ENCODE measurements around the gene POU2F1.
"Not testable (repeated sequence)": the region's sequence is repeated elsewhere in the genome, so short reads cannot be mapped to it uniquely, and the experiment has no call there.

POU2F1 gene

GRCh38 chr1:167314671-167315070, 94.0 kb downstream of the POU2F1 start:
- no peak for DNase-seq (ENCODE audit: low spot score)

GRCh38 chr1:167317463-167317862, 96.8 kb downstream of the POU2F1 start:
- no peak for DNase-seq (ENCODE audit: low spot score)

GRCh38 chr1:167319206-167319605, 98.5 kb downstream of the POU2F1 start:
- not testable (repeated sequence) for DNase-seq (ENCODE audit: low spot score)

DNA sequence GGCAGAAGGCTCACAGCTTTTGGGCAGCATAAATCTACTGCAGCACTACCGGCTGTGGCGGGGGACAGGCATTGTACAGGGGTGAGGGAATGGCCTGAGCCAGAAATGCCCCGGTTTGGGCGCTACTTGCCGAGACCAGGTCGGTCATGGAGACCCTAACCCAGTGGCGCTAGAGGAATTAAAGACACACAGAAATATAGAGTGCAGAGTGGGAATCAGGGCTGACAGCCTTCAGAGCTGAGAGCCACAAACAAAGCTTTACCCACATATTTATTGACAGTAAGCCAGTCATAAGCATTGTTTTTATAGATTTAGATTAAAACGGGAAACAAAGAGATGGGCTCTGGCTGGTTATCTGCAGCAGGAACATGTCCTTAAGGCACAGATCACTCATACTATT, 101.8 kb downstream of the POU2F1 start:
- no peak for DNase-seq (ENCODE audit: low spot score)

- DNase-seq (ENCODE audit: low spot score): no peak
These were observed 104.5 kb downstream of the POU2F1 start for GRCh38 chr1:167325151-167325550.

DNA sequence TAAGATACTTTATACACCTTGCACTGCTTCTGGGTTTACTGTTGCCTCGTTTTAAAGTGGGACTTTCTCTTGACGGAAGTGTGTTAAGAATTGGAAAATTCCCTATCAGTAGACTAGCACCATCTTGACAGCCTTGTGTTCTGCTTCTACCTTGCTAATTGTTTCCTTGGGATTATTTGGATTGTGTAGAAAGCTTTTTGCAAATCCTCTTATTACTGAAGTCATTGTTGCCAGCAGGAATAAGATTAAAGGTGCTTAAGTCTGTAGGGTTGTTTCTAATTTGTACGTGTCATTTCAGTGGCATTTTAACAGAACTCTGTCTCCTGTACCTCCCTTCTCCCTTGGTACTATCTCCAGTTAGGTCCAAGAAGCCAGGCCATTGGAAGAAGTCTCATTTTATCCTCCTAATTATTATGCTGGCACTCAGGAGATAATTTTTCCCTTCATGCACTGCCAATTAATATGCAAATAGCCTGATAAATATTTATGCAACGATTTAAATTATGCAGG, 107.7 kb downstream of the POU2F1 start:
- DNase-seq (ENCODE audit: low spot score): no peak

DNA sequence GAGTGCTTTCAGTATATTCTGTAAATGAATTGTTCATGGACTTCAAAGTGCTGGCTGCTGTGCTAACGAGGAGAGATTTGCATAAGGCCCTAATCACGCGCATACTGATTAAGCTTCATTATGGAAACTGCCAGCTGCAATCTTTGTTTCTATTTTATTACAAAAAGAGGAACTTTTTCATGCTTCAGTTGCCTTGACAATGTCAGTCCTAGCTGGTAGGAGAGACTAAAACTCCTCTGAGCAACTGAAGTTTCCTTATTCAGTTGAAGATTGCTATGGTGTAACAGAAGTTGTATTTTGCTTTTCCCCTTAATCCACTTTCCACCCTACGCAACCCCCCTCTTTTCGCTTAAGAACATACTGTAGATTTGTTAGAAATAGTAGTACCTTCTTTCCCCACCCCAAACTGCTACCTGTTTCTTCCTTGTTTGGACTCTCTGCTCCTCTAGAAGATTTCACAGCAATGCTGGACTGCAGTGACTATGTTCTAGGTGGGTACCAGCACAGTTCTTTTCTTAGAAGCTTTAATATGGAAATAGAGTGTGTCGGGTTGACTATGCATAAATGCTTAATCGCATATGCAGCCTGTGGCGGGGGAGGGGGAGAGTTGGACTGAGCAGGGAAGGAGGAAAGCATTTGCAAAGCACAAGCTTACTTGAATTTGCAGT, 108.3 kb downstream of the POU2F1 start:
- no peak for DNase-seq (ENCODE audit: low spot score)

DNA sequence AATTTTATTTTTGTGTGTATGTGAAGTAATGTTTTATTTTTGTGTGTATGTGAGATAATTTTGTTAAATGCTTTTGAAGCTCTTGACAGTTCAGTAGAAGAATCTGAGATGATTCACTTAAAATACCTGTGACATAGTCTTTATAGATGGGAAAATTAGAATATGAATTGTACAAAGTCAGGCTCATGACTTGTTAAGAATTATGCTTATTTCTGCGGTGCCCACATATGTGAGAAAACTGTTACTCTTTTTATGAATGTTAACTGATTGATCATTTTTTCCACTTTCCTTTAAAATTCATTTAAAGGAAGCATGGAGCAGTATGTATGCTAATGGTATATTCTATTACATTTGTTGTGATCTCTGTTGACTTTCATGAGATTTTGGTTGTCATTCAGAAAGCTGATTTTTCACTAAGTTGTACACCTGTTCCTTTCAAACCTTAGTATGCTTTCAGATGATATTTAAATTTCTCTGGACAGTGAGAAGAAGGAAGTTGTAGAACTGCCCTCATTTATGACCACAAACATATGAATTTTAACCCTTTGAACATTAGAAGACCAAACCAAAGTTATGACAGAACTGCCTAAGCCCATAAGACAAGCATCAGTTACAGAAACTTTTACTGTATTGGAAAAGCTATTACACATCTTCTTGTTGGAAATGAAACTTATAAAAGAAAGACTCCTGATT, 110.1 kb downstream of the POU2F1 start:
- DNase-seq (ENCODE audit: low spot score): no peak

GRCh38 chr1:167331650-167332049, 111.0 kb downstream of the POU2F1 start:
- DNase-seq (ENCODE audit: low spot score): peak; percentile 10

- DNase-seq (ENCODE audit: low spot score): no peak
These were observed 111.8 kb downstream of the POU2F1 start for GRCh38 chr1:167332503-167332902.

GRCh38 chr1:167333124-167333523, 112.4 kb downstream of the POU2F1 start:
- DNase-seq (ENCODE audit: low spot score): no peak

DNA sequence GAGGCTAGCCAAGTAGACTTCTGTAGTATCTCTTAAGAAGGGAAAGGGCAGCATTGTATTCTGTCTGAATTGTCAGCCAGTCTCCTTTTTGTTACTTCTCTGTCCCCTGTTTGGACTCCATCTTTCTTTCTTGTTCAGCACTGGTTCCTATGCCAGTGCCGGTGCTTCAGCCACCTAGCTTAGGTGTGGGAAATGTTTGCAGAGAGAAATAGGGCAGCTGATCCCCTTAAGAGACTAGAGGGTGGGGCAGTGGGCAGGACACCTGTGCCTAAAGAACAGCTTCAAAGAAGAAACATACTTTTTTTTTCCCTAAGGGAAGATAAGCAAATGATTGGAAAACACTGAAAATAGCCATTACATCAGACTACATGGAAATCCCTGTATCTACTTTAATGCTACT, 113.0 kb downstream of the POU2F1 start:
- DNase-seq (ENCODE audit: low spot score): no peak

GRCh38 chr1:167339405-167339804, 118.7 kb downstream of the POU2F1 start:
- no peak for DNase-seq (ENCODE audit: low spot score)

DNA sequence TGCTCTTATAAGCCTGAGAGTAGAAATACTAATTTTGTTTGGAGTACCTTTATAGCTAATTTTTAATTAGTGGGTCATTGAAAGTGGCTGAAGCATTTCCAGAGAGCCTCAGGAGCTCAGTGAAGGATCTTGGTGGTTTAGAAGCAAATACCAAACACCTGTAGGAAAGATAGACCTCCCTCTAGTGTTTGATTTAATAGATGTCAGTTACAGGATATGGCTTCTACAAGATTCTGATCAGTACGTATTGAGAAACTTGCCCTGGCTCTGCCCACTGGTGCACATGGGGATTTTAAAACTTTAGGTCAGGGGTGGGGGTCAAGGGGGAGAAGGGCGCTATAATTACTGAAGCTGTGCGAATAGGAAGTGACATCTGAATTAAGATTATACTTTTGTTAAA, 122.2 kb downstream of the POU2F1 start:
- no peak for DNase-seq (ENCODE audit: low spot score)

- DNase-seq (ENCODE audit: low spot score): no peak
These were observed 123.4 kb downstream of the POU2F1 start for GRCh38 chr1:167344112-167344511.

DNA sequence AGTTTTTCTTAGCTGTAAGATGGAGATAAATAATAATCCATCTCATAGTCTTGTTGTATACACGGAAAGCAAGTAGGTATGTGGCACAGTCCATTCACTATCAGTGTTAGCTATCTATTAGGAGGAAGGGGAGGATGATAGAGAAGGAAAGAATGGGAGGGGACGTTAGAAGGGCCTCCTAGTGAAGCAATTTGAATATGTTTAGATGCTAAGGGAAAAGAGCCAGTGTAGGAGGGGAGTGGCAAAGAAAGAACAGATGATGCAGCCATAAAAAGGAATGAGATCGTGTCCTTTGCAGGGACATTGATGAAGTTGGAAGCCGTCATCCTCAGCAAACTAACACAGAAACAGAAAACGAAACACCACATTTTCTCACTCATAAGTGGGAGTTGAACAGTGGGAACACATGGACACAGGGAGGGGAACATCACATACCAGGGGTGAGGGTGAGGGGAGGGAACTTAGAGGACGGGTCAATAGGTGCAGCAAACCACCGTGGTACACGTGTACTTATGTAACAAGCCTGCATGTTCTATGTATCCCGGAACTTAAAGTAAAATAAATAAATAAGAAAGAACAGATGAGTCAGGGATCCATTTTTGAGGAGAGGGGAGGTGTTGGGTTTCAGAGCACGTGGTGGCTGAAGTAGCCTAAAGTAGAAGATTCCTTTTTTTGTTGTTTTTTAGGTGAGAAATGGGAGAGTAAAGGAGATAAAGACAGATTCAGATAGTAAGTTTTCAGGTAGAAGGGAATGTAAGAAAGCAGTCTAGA, 124.1 kb downstream of the POU2F1 start:
- no peak for DNase-seq (ENCODE audit: low spot score)

GRCh38 chr1:167345386-167345733, 124.7 kb downstream of the POU2F1 start:
- DNase-seq (ENCODE audit: low spot score): no peak

- no peak for DNase-seq (ENCODE audit: low spot score)
These were observed 136.6 kb downstream of the POU2F1 start for GRCh38 chr1:167357305-167357704.

GRCh38 chr1:167359295-167359694, 138.6 kb downstream of the POU2F1 start:
- no peak for DNase-seq (ENCODE audit: low spot score)

GRCh38 chr1:167360120-167360519, 139.4 kb downstream of the POU2F1 start:
- DNase-seq (ENCODE audit: low spot score): no peak

GRCh38 chr1:167362638-167363037, 142.0 kb downstream of the POU2F1 start:
- no peak for DNase-seq (ENCODE audit: low spot score)

DNA sequence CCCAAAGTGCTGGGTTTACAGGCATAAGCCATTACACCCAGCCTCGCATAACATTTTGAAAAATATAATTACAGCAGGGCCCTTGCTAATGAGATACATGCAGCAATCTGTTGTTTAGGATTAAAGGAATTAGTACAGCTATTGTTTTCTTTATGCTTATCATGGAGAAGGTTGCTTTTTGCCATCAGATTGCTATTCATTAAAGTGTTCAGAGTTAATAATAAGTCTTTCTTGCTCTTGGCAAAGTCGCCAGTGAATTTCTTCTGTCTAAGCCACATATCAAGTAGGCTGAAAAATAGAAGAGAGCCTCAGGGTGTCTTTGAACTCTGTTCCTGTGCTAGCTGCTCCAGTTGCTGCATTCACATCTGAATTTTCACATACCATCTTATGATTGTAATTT, 144.1 kb downstream of the POU2F1 start:
- no peak for DNase-seq (ENCODE audit: low spot score)

- no peak for DNase-seq (ENCODE audit: low spot score)
These were observed 144.7 kb downstream of the POU2F1 start for GRCh38 chr1:167365360-167365759.

All from activated CD4-positive, alpha-beta T cell treated with anti-CD3 and anti-CD28 coated beads, Interleukin-2, Interleukin-4, amounts not matched to agents 100 ng/mL and 50 ng/mL, durations not matched to agents 16 hours and 8 hours (primary cell).